Epithelial cell of proximal tubule (primary cell): ENCODE measurements around the gene FBH1. TPM values are rescaled to one million over a fixed set of nuclear protein-coding genes. Genes with fewer than 3 reads are reported as not detected.

Experiments
- DNase-seq: peaks from one replicate; pipeline ENCODE4 v3.0.0-alpha.2; 2011; ENCODE audit warnings: low read depth
- H3K4me3 ChIP-seq: 2 replicates; pipeline ENCODE4 v1.5.1; 2011; ENCODE audit warnings: low read depth, mild to moderate bottlenecking, low read length
- total RNA-seq: library from RNA; depleted of rRNA; stranded (reverse); fragments of >200 nt; gene quantifications from 2 replicates; pipeline ENCODE4 v1.2.3, GENCODE V29; 2015
- TF ChIP-seq, protein P1 (sequence below): conservative IDR thresholded peaks from 2 replicates; pipeline ENCODE4 v1.5.1; 2012; ENCODE audit warnings: low read depth, mild to moderate bottlenecking, low read length

Gene FBH1
- total RNA-seq, 1 donor from 2014 or later: 48.3 TPM

DNA sequence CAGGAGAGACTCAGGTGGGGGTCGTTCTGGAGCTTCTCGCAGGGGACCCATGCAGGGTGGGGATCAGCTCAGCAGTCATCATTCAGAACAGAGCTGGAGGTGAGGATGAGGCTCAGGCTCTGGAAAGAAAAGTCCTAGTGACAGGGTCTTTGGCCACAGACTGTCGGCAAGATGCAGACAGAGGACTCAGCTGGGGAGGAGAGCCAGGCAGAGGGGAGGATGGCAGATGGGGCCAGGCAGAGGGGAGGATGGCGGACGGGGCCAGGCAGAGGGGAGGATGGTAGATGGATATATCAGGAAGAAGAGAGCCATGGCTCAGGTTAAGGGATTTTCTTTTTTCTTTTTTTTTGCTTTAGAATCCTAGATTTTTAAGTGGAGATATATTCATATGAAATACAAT, 95.0 kb downstream of the FBH1 start:
- H3K4me3 ChIP-seq: no peak overlapping the region
- DNase-seq: no peak
- TF ChIP-seq, protein P1, sequence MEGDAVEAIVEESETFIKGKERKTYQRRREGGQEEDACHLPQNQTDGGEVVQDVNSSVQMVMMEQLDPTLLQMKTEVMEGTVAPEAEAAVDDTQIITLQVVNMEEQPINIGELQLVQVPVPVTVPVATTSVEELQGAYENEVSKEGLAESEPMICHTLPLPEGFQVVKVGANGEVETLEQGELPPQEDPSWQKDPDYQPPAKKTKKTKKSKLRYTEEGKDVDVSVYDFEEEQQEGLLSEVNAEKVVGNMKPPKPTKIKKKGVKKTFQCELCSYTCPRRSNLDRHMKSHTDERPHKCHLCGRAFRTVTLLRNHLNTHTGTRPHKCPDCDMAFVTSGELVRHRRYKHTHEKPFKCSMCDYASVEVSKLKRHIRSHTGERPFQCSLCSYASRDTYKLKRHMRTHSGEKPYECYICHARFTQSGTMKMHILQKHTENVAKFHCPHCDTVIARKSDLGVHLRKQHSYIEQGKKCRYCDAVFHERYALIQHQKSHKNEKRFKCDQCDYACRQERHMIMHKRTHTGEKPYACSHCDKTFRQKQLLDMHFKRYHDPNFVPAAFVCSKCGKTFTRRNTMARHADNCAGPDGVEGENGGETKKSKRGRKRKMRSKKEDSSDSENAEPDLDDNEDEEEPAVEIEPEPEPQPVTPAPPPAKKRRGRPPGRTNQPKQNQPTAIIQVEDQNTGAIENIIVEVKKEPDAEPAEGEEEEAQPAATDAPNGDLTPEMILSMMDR: no peak

Other genes with a start within 250 kb of the FBH1 start
- 12.3 and 12.8 TPM in 2 replicates for gene ASB13, start 223.6 kb upstream of the FBH1 start, total RNA-seq
- 36.1 and 50.6 TPM in 2 replicates for gene TASOR2, start 205.4 kb upstream of the FBH1 start, total RNA-seq
- gene GDI2, start 76.8 kb upstream of the FBH1 start, total RNA-seq: 402 and 472 TPM in 2 replicates
- 3.7 and 8.0 TPM in 2 replicates for gene ANKRD16, start 350 bp upstream of the FBH1 start, total RNA-seq
- gene IL15RA, start 87.3 kb downstream of the FBH1 start, total RNA-seq: 12.5 and 24.5 TPM in 2 replicates
- not detected in 2 replicates for gene IL2RA, start 172.1 kb downstream of the FBH1 start, total RNA-seq
- 48.2 and 57.3 TPM in 2 replicates for gene RBM17, start 198.8 kb downstream of the FBH1 start, total RNA-seq